Tibial nerve (tissue), 4 donors: ENCODE results near the gene FALEC. TPM values are rescaled to one million over a fixed set of nuclear protein-coding genes. Genes with fewer than 3 reads are reported as not detected.
A peak's percentile ranks its signal among the peaks of the same experiment; 100 is the strongest.

ENCODE experiments used
- DNase-seq, 2 donors: peaks; one replicate each; pipeline ENCODE4 v3.0.0-alpha.2; 2019; ENCODE audit warnings: low spot score in 2 of 2
- H3K27ac ChIP-seq, 4 donors: fragments of 200-600 bp; sonication (generic) in 3 of 4; one replicate each; pipeline ENCODE4 v1.5.1; 2017 to 2019; ENCODE audit warnings: mild to moderate bottlenecking in 1 of 4
- H3K27me3 ChIP-seq, 2 donors: fragments of 200-600 bp; sonication (generic) in 1 of 2; one replicate each; pipeline versions ENCODE4 v1.5.1 to v1.6.0; 2017 to 2019
- H3K36me3 ChIP-seq, 3 donors: fragments of 200-600 bp; sonication (generic); one replicate each; pipeline ENCODE4 v1.5.1; 2018 to 2019
- H3K4me1 ChIP-seq, 4 donors: fragments of 200-600 bp; sonication (generic) in 3 of 4; one replicate each; pipeline ENCODE4 v1.5.1; 2017 to 2019
- H3K4me3 ChIP-seq, 4 donors: fragments of 200-600 bp; sonication (generic) in 3 of 4; one replicate each; pipeline ENCODE4 v1.5.1; 2017 to 2019; ENCODE audit warnings: mild to moderate bottlenecking in 1 of 4, moderate library complexity in 1 of 4
- H3K9me3 ChIP-seq, 4 donors: fragments of 200-600 bp; sonication (generic) in 3 of 4; one replicate each; pipeline ENCODE4 v1.5.1; 2017 to 2019
- EP300 ChIP-seq, 2 donors: sonication (generic); formaldehyde crosslinking; IDR thresholded peaks; one replicate each; pipeline ENCODE4 v1.6.1; 2017; ENCODE audit warnings: antibody characterized with exemption in 2 of 2, mild to moderate bottlenecking in 1 of 2
- POLR2A ChIP-seq, 2 donors: fragments of 450-650 bp; IDR thresholded peaks; one replicate each; pipeline ENCODE4 v1.6.1; 2017; ENCODE audit warnings: antibody characterized with exemption in 2 of 2, mild to moderate bottlenecking in 2 of 2, moderate library complexity in 2 of 2
- WGBS, 2 donors: methylation state at CpG; one replicate each; pipeline ENCODE4 v1.1.5; 2018; 5-methylcytosine and 5-hydroxymethylcytosine counted together
- total RNA-seq, 4 donors: library from RNA; depleted of rRNA; stranded (reverse); fragments of >200 nt; gene quantifications; one replicate each; pipeline ENCODE4 v1.1.0, GENCODE V29; 2016
- TF ChIP-seq, protein P1 (sequence below), 5 experiments: fragments of 200-600 bp in 3 of 5; fragments of 450-650 bp in 2 of 5; sonication (generic) in 3 of 5; IDR thresholded peaks; one replicate each; pipeline ENCODE4 v1.5.1; 2016 to 2019; ENCODE audit warnings: antibody characterized with exemption in 5 of 5, mild to moderate bottlenecking in 3 of 5, moderate library complexity in 2 of 5

The FALEC gene
- total RNA-seq, 4 donors from 2014 or later: not detected

DNA sequence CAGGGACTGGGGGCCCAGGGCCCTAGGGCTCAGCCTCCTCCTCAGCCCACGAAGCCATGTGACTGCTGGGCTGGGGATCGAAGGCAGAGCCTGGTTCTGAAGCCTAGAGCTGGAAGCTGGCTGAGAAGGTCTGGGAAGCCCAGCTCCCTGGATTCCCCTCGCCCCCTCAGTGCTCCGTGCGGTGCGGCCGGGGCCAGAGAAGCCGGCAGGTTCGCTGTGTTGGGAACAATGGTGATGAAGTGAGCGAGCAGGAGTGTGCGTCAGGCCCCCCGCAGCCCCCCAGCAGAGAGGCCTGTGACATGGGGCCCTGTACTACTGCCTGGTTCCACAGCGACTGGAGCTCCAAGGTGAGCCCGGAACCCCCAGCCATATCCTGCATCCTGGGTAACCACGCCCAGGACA is 42.8 kb downstream of the FALEC start:
- H3K27ac ChIP-seq: peak overlapping the region in 3 of 4 donors; percentile 97 to 100 (median 99)
- 75 to 80% methylated on average over 14 to 15 of the region's 15 CpGs for WGBS, 2 donors
- H3K4me1 ChIP-seq: peaks cover 5 to 78% (median 43%) of the 10 kb centered on the region in 4 donors
- H3K36me3 ChIP-seq: peaks cover 0 to 40% (median 0%) of the 10 kb centered on the region in 3 donors
- H3K27me3 ChIP-seq: no peaks in the 10 kb centered on the region
- no peaks in the 10 kb centered on the region for H3K9me3 ChIP-seq
- TF ChIP-seq POLR2A (IDR thresholded peaks at IDR 0.05): no peak
- TF ChIP-seq, protein P1, sequence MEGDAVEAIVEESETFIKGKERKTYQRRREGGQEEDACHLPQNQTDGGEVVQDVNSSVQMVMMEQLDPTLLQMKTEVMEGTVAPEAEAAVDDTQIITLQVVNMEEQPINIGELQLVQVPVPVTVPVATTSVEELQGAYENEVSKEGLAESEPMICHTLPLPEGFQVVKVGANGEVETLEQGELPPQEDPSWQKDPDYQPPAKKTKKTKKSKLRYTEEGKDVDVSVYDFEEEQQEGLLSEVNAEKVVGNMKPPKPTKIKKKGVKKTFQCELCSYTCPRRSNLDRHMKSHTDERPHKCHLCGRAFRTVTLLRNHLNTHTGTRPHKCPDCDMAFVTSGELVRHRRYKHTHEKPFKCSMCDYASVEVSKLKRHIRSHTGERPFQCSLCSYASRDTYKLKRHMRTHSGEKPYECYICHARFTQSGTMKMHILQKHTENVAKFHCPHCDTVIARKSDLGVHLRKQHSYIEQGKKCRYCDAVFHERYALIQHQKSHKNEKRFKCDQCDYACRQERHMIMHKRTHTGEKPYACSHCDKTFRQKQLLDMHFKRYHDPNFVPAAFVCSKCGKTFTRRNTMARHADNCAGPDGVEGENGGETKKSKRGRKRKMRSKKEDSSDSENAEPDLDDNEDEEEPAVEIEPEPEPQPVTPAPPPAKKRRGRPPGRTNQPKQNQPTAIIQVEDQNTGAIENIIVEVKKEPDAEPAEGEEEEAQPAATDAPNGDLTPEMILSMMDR (IDR thresholded peaks at IDR 0.05): no peak
- TF ChIP-seq EP300 (IDR thresholded peaks at IDR 0.05): no peak
- DNase-seq: no peak
- H3K4me3 ChIP-seq: peak overlapping the region in 2 of 4 donors; percentile 20 to 39

DNA sequence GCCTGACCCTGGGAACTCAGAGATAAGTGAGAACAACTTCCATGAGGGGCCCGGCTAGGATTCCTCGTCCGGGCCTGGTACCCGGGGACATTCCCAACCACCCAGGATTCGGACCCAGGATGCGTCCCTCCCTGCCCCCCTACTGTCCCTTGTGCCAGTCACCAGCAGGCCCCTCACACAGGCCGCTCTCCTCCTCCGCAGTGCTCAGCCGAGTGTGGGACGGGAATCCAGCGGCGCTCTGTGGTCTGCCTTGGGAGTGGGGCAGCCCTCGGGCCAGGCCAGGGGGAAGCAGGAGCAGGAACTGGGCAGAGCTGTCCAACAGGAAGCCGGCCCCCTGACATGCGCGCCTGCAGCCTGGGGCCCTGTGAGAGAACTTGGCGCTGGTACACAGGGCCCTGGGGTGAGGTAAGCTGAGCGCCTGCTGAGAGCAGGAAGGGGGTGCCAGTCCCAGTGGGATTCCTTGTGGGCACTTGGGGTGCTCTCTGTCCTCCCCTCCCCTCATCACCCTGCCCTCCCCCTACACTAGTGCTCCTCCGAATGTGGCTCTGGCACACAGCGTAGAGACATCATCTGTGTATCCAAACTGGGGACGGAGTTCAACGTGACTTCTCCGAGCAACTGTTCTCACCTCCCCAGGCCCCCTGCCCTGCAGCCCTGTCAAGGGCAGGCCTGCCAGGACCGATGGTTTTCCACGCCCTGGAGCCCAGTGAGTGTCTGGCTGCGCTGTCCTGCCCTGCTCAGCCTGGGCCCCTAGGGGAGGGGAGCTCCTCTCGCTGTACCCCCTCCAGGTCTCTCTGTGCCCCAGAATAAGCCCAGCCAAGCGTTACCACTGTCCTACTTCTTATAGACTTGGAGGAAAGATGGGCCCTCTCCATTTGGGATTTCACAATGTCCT is 43.5 kb downstream of the FALEC start:
- 67 to 79% methylated on average over 23 to 28 of the region's 28 CpGs for WGBS, 2 donors
- DNase-seq: peak in 1 of 2 donors; percentile 35
- H3K27me3 ChIP-seq: no peaks in the 10 kb centered on the region
- no peaks in the 10 kb centered on the region for H3K9me3 ChIP-seq
- H3K36me3 ChIP-seq: peaks cover 0 to 38% (median 0%) of the 10 kb centered on the region in 3 donors
- H3K4me1 ChIP-seq: peaks cover 11 to 78% (median 45%) of the 10 kb centered on the region in 4 donors
- peak overlapping the region in 2 of 4 donors; percentile 20 to 39 for H3K4me3 ChIP-seq
- peak overlapping the region; percentile 97 to 100 (median 99) for H3K27ac ChIP-seq
- TF ChIP-seq EP300 (IDR thresholded peaks at IDR 0.05) (peak in 1 of 2 donors; percentile 42), POLR2A (IDR thresholded peaks at IDR 0.05) (no peak)
- TF ChIP-seq, protein P1 (IDR thresholded peaks at IDR 0.05): no peak

DNA sequence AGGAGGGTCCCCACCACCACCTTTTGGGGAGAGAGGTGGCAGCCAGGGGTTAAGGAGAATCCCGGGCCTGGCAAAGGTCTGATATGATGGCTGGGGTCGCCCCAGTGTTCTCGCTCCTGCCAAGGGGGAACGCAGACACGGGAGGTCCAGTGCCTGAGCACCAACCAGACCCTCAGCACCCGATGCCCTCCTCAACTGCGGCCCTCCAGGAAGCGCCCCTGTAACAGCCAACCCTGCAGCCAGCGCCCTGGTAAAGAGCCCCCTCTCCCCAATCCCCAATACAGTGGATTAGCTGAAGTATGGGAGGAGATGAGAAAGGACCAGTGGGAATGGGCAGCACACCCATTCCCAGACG is 44.1 kb downstream of the FALEC start:
- WGBS, 2 donors: 33 to 61% methylated on average over 4 to 10 of the region's 10 CpGs
- peak overlapping the region; percentile 97 to 100 (median 99) for H3K27ac ChIP-seq
- no peak for DNase-seq
- TF ChIP-seq, protein P1 (IDR thresholded peaks at IDR 0.05): no peak
- H3K4me1 ChIP-seq: peaks cover 11 to 81% (median 51%) of the 10 kb centered on the region in 4 donors
- H3K9me3 ChIP-seq: no peaks in the 10 kb centered on the region
- peaks cover 0 to 32% (median 0%) of the 10 kb centered on the region in 3 donors for H3K36me3 ChIP-seq
- H3K4me3 ChIP-seq: peak overlapping the region in 3 of 4 donors; percentile 50 to 57 (median 55)
- H3K27me3 ChIP-seq: no peaks in the 10 kb centered on the region

DNA sequence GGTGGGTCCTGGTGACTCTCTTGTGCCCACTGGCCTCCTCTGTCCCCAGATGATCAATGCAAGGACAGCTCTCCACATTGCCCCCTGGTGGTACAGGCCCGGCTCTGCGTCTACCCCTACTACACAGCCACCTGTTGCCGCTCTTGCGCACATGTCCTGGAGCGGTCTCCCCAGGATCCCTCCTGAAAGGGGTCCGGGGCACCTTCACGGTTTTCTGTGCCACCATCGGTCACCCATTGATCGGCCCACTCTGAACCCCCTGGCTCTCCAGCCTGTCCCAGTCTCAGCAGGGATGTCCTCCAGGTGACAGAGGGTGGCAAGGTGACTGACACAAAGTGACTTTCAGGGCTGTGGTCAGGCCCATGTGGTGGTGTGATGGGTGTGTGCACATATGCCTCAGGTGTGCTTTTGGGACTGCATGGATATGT is 44.5 kb downstream of the FALEC start:
- Histone ChIP-seq H3K4me1 (peaks cover 11 to 85% (median 55%) of the 10 kb centered on the region in 4 donors), H3K27me3 (no peaks in the 10 kb centered on the region), H3K36me3 (peaks cover 0 to 30% (median 0%) of the 10 kb centered on the region in 3 donors), H3K9me3 (no peaks in the 10 kb centered on the region), H3K4me3 (peak overlapping the region; percentile 41 to 57 (median 52)), H3K27ac (peak overlapping the region; percentile 97 to 100 (median 99))
- peak; percentile 69 to 85 for DNase-seq
- TF ChIP-seq EP300 (IDR thresholded peaks at IDR 0.05) (peak in 1 of 2 donors; percentile 48), POLR2A (IDR thresholded peaks at IDR 0.05) (no peak)
- TF ChIP-seq, protein P1 (IDR thresholded peaks at IDR 0.05): peak; percentile 94 to 95 (median 94)
- WGBS, 2 donors: 33 to 44% methylated on average over 3 to 9 of the region's 9 CpGs
